Activated CD8-positive, alpha-beta T cell treated with anti-CD3 and anti-CD28 coated beads for 36 hours (primary cell): ENCODE measurements around the gene ZNF469. TPM values are rescaled to one million over a fixed set of nuclear protein-coding genes. Genes with fewer than 3 reads are reported as not detected.
"Not testable (repeated sequence)": the region's sequence is repeated elsewhere in the genome, so short reads cannot be mapped to it uniquely, and the experiment has no call there.

Experiments
- ATAC-seq: fragments of 200-7000 bp; cut with Tn5 transposase; one replicate; pipeline ENCODE4 v1.10.0; 2021; ENCODE audit warnings: mild to moderate bottlenecking, moderate library complexity
- CTCF ChIA-PET: fragments of 350-600 bp; sonication (Branson Sonifier 250); formaldehyde crosslinking; loops from one replicate; lab custom pipeline; 2021; ENCODE audit warnings: antibody characterized with exemption; lab: Charles Lee
- POLR2A ChIA-PET: fragments of 350-600 bp; sonication (Branson Sonifier 250); formaldehyde crosslinking; loops from one replicate; lab custom pipeline; 2021; ENCODE audit warnings: antibody characterized with exemption; lab: Charles Lee
- DNase-seq: peaks from one replicate; pipeline ENCODE4 v3.0.0-alpha.2; 2020
- H3K27ac Mint-ChIP-seq: one replicate; pipeline ENCODE4 v1.8.0; 2021; ENCODE audit warnings: mild to moderate bottlenecking, mixed read lengths
- H3K27me3 Mint-ChIP-seq: one replicate; pipeline ENCODE4 v1.8.0; 2021; ENCODE audit warnings: mixed read lengths
- H3K36me3 Mint-ChIP-seq: one replicate; pipeline ENCODE4 v1.8.0; 2021; ENCODE audit warnings: low read depth, mixed read lengths
- H3K4me1 Mint-ChIP-seq: one replicate; pipeline ENCODE4 v1.8.0; 2021; ENCODE audit warnings: low read depth, mixed read lengths
- H3K4me3 Mint-ChIP-seq: one replicate; pipeline ENCODE4 v1.8.0; 2021; ENCODE audit warnings: mild to moderate bottlenecking, moderate library complexity, mixed read lengths
- H3K9me3 Mint-ChIP-seq: one replicate; pipeline ENCODE4 v1.8.0; 2021; ENCODE audit warnings: mixed read lengths
- CTCF ChIP-seq: fragments of 200-600 bp; IDR thresholded peaks from one replicate; pipeline ENCODE4 v1.8.0; 2022; ENCODE audit warnings: antibody characterized with exemption, mild to moderate bottlenecking
- intact Hi-C: fragments of 100-400 bp; cut with micrococcal nuclease; formaldehyde crosslinking; loops from one replicate; pipeline ENCODE4 v1.10.0; 2022
- total RNA-seq, 2 experiments: library from RNA; stranded (reverse); gene quantifications; one replicate each; pipeline ENCODE4 v1.2.3, GENCODE V29; 2021

The ZNF469 gene
- total RNA-seq, 2 experiments from 2014 or later: 0.45 to 0.56 TPM

GRCh38 chr16:88359008-88359407, 23.8 kb upstream of the ZNF469 start:
- no peaks in the 10 kb centered on the region for H3K36me3 Mint-ChIP-seq
- ATAC-seq (no peak), DNase-seq (no peak)
- no peak overlapping the region for H3K27ac Mint-ChIP-seq
- H3K4me1 Mint-ChIP-seq: no peaks in the 10 kb centered on the region
- no peak overlapping the region for H3K4me3 Mint-ChIP-seq
- H3K27me3 Mint-ChIP-seq: peaks cover 12% of the 10 kb centered on the region
- peaks cover 6% of the 10 kb centered on the region for H3K9me3 Mint-ChIP-seq
- intact Hi-C loops: no loop called here
- TF ChIP-seq CTCF: no peak
- CTCF ChIA-PET: no interaction called here
- POLR2A ChIA-PET: no interaction called here

- intact Hi-C loops, POLR2A ChIA-PET, H3K4me3 Mint-ChIP-seq, CTCF ChIA-PET, H3K9me3 Mint-ChIP-seq, H3K4me1 Mint-ChIP-seq, H3K27ac Mint-ChIP-seq, ATAC-seq, DNase-seq, H3K36me3 Mint-ChIP-seq: not testable (repeated sequence)
- H3K27me3 Mint-ChIP-seq: peaks cover 12% of the 10 kb centered on the region
These were observed 22.4 kb upstream of the ZNF469 start for GRCh38 chr16:88360401-88360800.

GRCh38 chr16:88360999-88361398, 21.8 kb upstream of the ZNF469 start:
- H3K27me3 Mint-ChIP-seq: peaks cover 12% of the 10 kb centered on the region
- no peak for ATAC-seq
- H3K36me3 Mint-ChIP-seq: no peaks in the 10 kb centered on the region
- ChIA-PET CTCF (no interaction called here), POLR2A (no interaction called here)
- H3K4me1 Mint-ChIP-seq: no peaks in the 10 kb centered on the region
- H3K9me3 Mint-ChIP-seq: peaks cover 6% of the 10 kb centered on the region
- no peak overlapping the region for H3K4me3 Mint-ChIP-seq
- no peak overlapping the region for H3K27ac Mint-ChIP-seq
- no peak for DNase-seq
- intact Hi-C loops: no loop called here
- TF ChIP-seq CTCF: no peak

- POLR2A ChIA-PET: no interaction called here
- intact Hi-C loops: no loop called here
- CTCF ChIA-PET: interaction anchor here (1.3 kb wide), 1 partner anchor 74 kb away, joined by 5 read pairs; no protein-coding TSS in a partner anchor
- H3K27ac Mint-ChIP-seq: no peak overlapping the region
- no peaks in the 10 kb centered on the region for H3K4me1 Mint-ChIP-seq
- ATAC-seq: no peak
- DNase-seq: no peak
- H3K9me3 Mint-ChIP-seq: peaks cover 6% of the 10 kb centered on the region
- H3K4me3 Mint-ChIP-seq: no peak overlapping the region
- peaks cover 12% of the 10 kb centered on the region for H3K27me3 Mint-ChIP-seq
- no peaks in the 10 kb centered on the region for H3K36me3 Mint-ChIP-seq
- no peak for TF ChIP-seq CTCF
These were observed 21.0 kb upstream of the ZNF469 start for GRCh38 chr16:88361775-88362174.

- H3K9me3 Mint-ChIP-seq: peaks cover 6% of the 10 kb centered on the region
- intact Hi-C loops: no loop called here
- no peaks in the 10 kb centered on the region for H3K36me3 Mint-ChIP-seq
- ATAC-seq: no peak
- H3K4me1 Mint-ChIP-seq: no peaks in the 10 kb centered on the region
- no peak for TF ChIP-seq CTCF
- CTCF ChIA-PET: interaction anchor here (1.2 kb wide), 1 partner anchor 11 kb away, joined by 3 read pairs; no protein-coding TSS in a partner anchor
- no peak for DNase-seq
- no peak overlapping the region for H3K4me3 Mint-ChIP-seq
- no peak overlapping the region for H3K27ac Mint-ChIP-seq
- H3K27me3 Mint-ChIP-seq: peaks cover 12% of the 10 kb centered on the region
- POLR2A ChIA-PET: no interaction called here
These were observed 19.4 kb upstream of the ZNF469 start for GRCh38 chr16:88363239-88363891.
